Left ventricle myocardium inferior (tissue), 1 donor: ENCODE measurements around the gene VSTM2L. TPM values are rescaled to one million over a fixed set of nuclear protein-coding genes. Genes with fewer than 3 reads are reported as not detected.

ENCODE experiments used
- DNase-seq: peaks from one replicate; pipeline ENCODE4 v3.0.0-alpha.2; 2020
- H3K27ac ChIP-seq: fragments of 200-600 bp; replicated peaks from 2 replicates; pipeline ENCODE4 v1.8.0; 2021
- H3K27me3 ChIP-seq: fragments of 200-600 bp; 2 replicates; pipeline ENCODE4 v1.8.0; 2021; ENCODE audit warnings: low read depth
- H3K36me3 ChIP-seq: fragments of 200-600 bp; 2 replicates; pipeline ENCODE4 v1.8.0; 2021
- H3K4me1 ChIP-seq: fragments of 200-600 bp; 2 replicates; pipeline ENCODE4 v1.8.0; 2021
- H3K4me3 ChIP-seq: fragments of 200-600 bp; 2 replicates; pipeline ENCODE4 v1.8.0; 2021; ENCODE audit warnings: mild to moderate bottlenecking, moderate library complexity
- H3K9me3 ChIP-seq: fragments of 200-600 bp; replicated peaks from 2 replicates; pipeline ENCODE4 v1.8.0; 2021
- intact Hi-C: fragments of 100-400 bp; cut with micrococcal nuclease; formaldehyde crosslinking; loops from one replicate; pipeline ENCODE4 v1.11.0; 2022
- total RNA-seq: library from RNA; stranded (reverse); fragmentation: NEBNext Ultra II Directional; extraction: Animal tissue kit (Norgen Biotek cat#: 25700); gene quantifications from one replicate; pipeline ENCODE4 v1.2.1, GENCODE V29; 2021
- TF ChIP-seq, protein P1 (sequence below): fragments of 200-600 bp; IDR thresholded peaks from 2 replicates; pipeline ENCODE4 v1.8.0; 2021; ENCODE audit warnings: antibody characterized with exemption, mild to moderate bottlenecking, borderline replicate concordance
- donor health status: DM: no; HTN: yes; CAD: no; lungs with severe emphysema.

Gene VSTM2L
- total RNA-seq, 1 donor from 2014 or later, result 50.3 TPM

DNA sequence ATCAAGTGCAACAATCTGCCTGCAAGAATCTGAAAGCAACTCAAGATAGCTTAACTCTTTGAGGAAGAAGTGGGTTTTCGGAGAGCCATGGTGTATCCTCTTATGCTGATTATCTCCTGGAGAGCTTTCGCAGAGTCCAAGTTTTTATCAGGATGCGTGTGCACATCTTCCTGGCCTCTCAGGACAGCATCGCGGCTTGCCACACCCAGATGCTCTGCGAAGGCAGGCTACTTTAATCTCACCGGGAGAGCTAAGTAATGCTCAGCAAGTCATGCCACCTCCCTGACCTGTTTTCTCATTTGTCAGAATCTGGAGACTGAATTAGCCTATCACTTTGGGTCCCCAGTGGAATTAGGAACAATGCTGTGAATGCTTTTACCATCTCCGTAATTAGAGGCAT, 77.5 kb downstream of the VSTM2L start:
- peaks cover 22% of the 10 kb centered on the region for H3K4me1 ChIP-seq
- H3K4me3 ChIP-seq, result no peak overlapping the region
- intact Hi-C loops, result no loop called here
- H3K36me3 ChIP-seq, result peaks cover 21% of the 10 kb centered on the region
- DNase-seq, result no peak
- no peaks in the 10 kb centered on the region for H3K27me3 ChIP-seq
- no peak overlapping the region for H3K27ac ChIP-seq
- no peaks in the 10 kb centered on the region for H3K9me3 ChIP-seq
- TF ChIP-seq, protein P1, sequence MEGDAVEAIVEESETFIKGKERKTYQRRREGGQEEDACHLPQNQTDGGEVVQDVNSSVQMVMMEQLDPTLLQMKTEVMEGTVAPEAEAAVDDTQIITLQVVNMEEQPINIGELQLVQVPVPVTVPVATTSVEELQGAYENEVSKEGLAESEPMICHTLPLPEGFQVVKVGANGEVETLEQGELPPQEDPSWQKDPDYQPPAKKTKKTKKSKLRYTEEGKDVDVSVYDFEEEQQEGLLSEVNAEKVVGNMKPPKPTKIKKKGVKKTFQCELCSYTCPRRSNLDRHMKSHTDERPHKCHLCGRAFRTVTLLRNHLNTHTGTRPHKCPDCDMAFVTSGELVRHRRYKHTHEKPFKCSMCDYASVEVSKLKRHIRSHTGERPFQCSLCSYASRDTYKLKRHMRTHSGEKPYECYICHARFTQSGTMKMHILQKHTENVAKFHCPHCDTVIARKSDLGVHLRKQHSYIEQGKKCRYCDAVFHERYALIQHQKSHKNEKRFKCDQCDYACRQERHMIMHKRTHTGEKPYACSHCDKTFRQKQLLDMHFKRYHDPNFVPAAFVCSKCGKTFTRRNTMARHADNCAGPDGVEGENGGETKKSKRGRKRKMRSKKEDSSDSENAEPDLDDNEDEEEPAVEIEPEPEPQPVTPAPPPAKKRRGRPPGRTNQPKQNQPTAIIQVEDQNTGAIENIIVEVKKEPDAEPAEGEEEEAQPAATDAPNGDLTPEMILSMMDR, result no peak

DNA sequence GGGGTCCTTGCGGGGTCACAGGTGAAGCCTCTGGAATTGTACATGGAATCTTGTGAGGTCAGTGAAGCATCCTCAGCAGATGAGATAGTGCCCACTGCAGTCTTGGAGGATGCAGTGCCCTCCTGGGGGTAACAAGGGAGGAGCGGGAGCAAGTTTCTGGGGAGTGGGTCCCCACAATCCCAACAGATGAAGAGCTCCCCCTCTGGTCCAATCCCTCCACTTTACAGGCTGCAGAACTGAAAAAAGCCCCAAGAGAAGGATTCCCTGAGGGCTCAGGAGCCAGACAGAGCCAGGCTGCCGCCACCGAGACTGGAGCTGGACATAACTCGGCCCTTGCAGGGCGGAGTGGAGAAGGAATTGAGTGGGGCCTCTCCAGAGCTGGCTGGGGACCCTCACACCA, 77.9 kb downstream of the VSTM2L start:
- Histone ChIP-seq H3K4me1 (peaks cover 27% of the 10 kb centered on the region), H3K27ac (no peak overlapping the region), H3K9me3 (no peaks in the 10 kb centered on the region), H3K4me3 (no peak overlapping the region), H3K36me3 (peaks cover 21% of the 10 kb centered on the region), H3K27me3 (no peaks in the 10 kb centered on the region)
- TF ChIP-seq, protein P1, result no peak
- DNase-seq, result no peak
- intact Hi-C loops, result no loop called here

DNA sequence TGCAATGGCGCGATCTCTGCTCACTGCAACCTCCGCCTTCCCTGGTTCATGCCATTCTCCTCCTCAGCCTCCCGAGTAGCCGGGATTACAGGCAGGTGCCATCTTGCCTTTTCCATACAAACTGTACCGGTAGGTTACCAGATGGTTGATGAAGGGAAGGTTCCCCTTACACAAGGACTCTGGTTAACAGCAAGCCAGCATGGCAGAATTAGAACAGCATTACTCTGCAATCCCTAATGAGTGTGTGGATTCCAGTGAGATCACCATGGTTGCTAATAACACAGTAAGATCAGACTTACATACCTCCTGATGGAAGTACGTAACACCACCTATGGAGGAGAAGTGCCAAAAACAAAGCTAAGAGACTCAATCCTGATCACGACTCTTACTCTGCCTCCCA, 78.6 kb downstream of the VSTM2L start:
- Histone ChIP-seq H3K4me1 (peaks cover 33% of the 10 kb centered on the region), H3K4me3 (no peak overlapping the region), H3K9me3 (no peaks in the 10 kb centered on the region), H3K27me3 (no peaks in the 10 kb centered on the region), H3K36me3 (peaks cover 21% of the 10 kb centered on the region), H3K27ac (no peak overlapping the region)
- TF ChIP-seq, protein P1, result no peak
- intact Hi-C loops, result no loop called here
- DNase-seq, result no peak

DNA sequence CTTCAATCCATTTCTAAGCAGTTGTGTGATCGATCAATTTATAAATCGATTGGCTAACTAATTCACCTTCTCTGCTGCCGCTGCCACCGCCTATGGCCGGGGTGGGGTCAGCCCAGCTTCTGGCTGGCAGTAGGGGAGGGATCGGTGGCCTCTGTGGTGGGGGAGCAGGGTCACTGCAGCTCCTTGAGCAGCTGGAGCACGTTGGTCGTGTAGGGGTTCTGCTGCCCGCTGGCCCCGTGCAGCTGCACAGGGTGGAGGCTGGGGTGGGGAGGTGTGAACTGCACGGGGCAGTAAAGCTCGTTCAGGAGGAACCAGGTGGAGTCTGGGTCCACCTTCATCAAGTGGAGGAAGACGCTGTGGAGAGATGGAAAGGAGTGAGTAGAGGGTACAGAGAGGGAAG, 80.4 kb downstream of the VSTM2L start:
- peaks cover 21% of the 10 kb centered on the region for H3K36me3 ChIP-seq
- DNase-seq, result no peak
- TF ChIP-seq, protein P1, result no peak
- no peaks in the 10 kb centered on the region for H3K27me3 ChIP-seq
- H3K4me3 ChIP-seq, result no peak overlapping the region
- H3K4me1 ChIP-seq, result peaks cover 51% of the 10 kb centered on the region
- no peak overlapping the region for H3K27ac ChIP-seq
- intact Hi-C loops, result no loop called here
- no peaks in the 10 kb centered on the region for H3K9me3 ChIP-seq

DNA sequence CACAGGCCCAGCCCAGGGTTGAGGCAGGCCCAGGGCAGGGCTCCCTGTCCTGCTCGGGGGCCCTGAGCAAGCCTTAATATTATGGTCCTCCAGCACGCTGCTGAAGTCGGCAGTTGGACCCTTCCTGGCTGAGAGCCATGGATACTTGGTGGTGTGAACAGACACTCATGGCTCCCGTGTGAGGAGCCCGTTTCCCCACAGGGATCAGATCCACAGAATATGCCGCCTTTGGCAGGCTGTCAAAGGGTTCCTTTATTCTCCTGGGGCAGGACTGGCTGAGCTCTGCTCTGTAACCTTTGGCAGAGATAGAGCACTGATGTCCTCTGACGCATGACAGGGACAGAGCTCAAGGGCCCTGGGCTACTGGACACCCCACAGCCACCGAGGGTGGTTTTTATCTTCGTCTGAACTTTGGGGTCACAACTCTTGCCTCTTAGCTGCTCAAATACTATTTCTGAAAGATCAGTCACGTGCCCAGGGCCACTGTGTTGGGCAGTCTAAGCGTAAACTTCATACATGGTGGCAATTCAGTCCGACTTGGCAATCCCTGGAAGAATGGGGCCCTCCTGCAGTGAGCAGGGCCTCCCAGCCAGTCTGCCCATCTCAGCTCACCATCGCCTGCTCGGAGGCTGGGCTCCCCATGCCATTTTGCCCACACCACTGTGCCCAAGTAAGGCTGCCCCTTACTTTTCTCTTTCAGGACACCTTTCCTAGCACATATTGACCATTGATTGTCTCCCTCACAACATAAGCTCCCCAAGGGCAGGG, 81.3 kb downstream of the VSTM2L start:
- intact Hi-C loops, result no loop called here
- Histone ChIP-seq H3K4me1 (peaks cover 60% of the 10 kb centered on the region), H3K4me3 (no peak overlapping the region), H3K27ac (peak overlapping the region; percentile 91), H3K36me3 (peaks cover 26% of the 10 kb centered on the region), H3K9me3 (no peaks in the 10 kb centered on the region), H3K27me3 (no peaks in the 10 kb centered on the region)
- TF ChIP-seq, protein P1, result no peak
- peak; percentile 26 for DNase-seq
